ENCODE data around the gene SLC26A9.
"Not testable (repeated sequence)": the region's sequence is repeated elsewhere in the genome, so short reads cannot be mapped to it uniquely, and the experiment has no call there.

DNA sequence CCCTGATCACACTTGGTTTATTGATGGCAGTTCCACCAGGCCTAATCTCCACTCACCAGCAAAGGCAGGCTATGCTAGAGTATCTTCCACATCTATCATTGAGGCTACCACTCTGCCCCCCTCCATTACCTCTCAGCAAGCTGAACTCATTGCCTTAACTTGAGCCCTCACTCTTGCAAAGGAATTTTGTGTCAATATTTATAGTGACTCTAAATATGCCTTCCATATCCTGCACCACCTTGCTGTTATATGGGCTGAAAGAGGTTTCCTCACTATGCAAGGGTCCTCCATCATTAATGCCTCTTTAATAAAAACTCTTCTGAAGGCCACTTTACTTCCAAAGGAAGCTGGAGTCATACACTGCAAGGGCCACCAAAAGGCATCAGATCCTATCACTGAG lies 70.1 kb downstream of the SLC26A9 start:
- TF ChIP-seq EZH2 (IDR thresholded peaks at IDR 0.05; ENCODE audit: insufficient read depth, poor library complexity, severe bottlenecking); EZH2phosphoT487 (IDR thresholded peaks at IDR 0.05; ENCODE audit: insufficient read depth, low read depth): not testable (repeated sequence)
